Sciatic nerve (tissue), 2 donors: Measurements from ENCODE around the gene FGD1. TPM values are rescaled to one million over a fixed set of nuclear protein-coding genes. Genes with fewer than 3 reads are reported as not detected.

ENCODE experiments used
- ATAC-seq: fragments of 200-7000 bp; cut with Tn5 transposase; one replicate; pipeline ENCODE4 v1.9.1; 2020; ENCODE audit warnings: mild to moderate bottlenecking, moderate library complexity
- DNase-seq: peaks from one replicate; pipeline ENCODE4 v3.0.0-alpha.2; 2020; ENCODE audit warnings: low spot score
- intact Hi-C: fragments of 100-400 bp; cut with DNase I; formaldehyde crosslinking; loops from one replicate; pipeline ENCODE4 v1.14.2; 2022
- total RNA-seq: library from RNA; stranded (reverse); fragmentation: NEBNext Ultra II Directional; extraction: Animal tissue kit (Norgen Biotek cat#: 25700); gene quantifications from one replicate; pipeline ENCODE4 v1.2.1, GENCODE V29; 2021
- donor health status: DM: no; HTN: no; CAD: no.
- donor health status: DM: no; HTN: no; CAD: no.

FGD1 gene
- total RNA-seq, 1 donor from 2014 or later = 7.3 TPM

DNA sequence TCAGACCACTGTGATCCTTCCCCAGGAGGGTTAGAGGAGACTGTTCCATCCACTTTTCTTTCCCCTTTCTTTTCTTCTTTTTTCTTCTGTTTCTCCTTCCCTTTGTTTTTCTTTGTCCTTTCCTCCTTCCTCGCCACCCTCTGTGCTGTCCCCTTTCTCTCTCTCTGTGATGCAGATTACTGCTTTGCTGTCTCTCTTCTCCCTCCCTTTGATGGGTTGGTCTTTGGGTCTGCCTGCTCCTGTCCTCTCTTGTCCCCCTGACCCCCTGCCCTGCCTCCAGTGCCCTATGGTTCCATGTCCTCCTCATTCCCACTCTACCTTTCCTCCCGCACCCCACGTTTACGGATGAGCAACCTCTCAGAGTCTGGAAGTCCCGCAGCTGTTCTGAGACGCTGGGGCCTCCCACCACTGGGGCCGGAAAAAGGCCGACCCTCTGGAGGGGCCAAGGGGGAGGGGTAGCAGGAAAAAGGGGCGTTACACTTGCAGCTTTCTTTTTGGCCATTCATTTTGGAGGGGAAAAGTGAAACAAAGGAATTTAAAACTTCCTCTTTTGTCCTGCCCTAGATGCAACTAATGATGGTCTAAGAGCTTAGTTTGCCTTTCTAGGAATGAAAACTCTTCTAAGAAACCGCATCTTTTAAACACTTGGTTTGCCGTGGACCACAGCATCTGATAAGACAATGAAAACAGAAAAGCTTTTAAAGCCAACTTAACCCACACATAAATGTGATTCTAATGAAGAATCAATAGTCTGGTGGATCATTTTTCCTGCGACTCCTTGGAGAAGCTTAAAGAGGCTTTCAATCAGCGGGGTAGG, 80.3 kb downstream of the FGD1 start:
- no peak for DNase-seq
- no peak for ATAC-seq
- intact Hi-C loops = no loop called here

- ATAC-seq = no peak
- intact Hi-C loops = no loop called here
- no peak for DNase-seq
Observed at GRCh38 chrX:54413753-54414152, 82.3 kb downstream of the FGD1 start.

GRCh38 chrX:54411732-54412131, 84.3 kb downstream of the FGD1 start:
- intact Hi-C loops = no loop called here
- ATAC-seq (no peak), DNase-seq (no peak)

GRCh38 chrX:54407266-54407665, 88.8 kb downstream of the FGD1 start:
- no peak for ATAC-seq
- intact Hi-C loops = no loop called here

DNA sequence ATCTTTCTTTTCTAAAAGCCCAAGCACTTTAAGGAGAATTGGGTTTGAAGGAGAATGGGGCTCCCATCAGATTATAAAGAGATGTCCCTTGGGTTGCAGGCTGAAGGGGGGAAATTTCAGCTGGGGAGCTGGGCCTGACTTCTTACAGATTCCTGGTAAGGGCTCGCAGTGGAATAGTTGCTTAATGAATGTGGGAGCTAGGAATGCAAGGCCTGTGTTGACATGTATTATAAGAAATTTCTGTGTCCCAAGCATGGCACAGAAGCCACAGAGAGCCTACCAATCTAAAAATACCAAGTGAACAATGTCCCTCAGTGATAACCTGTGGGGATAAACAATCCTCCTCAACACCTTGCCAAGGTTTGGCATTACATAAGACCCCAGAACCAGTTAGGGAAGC, 98.9 kb downstream of the FGD1 start:
- intact Hi-C loops = no loop called here
- ATAC-seq = no peak

More at GRCh38 chrX:54407266-54407665, 88.8 kb downstream of the FGD1 start:
- no peak for DNase-seq

More for the DNA sequence above, 98.9 kb downstream of the FGD1 start:
- no peak for DNase-seq

Other genes starting within 250 kb of the FGD1 start
- 2.4 TPM for gene WNK3, start 138.2 kb downstream of the FGD1 start, total RNA-seq
- 39.3 TPM for gene TSR2, start 55.8 kb downstream of the FGD1 start, total RNA-seq
- 27.7 TPM for gene GNL3L, start 34.0 kb upstream of the FGD1 start, total RNA-seq